Vagina (tissue), 2 donors: ENCODE results near the gene F2.

Experiments
- POLR2AphosphoS5 ChIP-seq, 2 donors: sonication (generic); formaldehyde crosslinking; IDR thresholded peaks; one replicate each; pipeline ENCODE4 v1.9.0; 2017; ENCODE audit warnings: antibody characterized with exemption in 2 of 2, mild to moderate bottlenecking in 2 of 2, low read depth in 1 of 2; ENCODE audit not compliant: insufficient read depth in 1 of 2
- TF ChIP-seq, protein P1 (sequence below), 3 experiments: fragments of 450-650 bp in 2 of 3; fragments of 200-600 bp in 1 of 3; sonication (generic) in 1 of 3; IDR thresholded peaks; one replicate each; pipeline ENCODE4 v1.5.1; 2017 to 2019; ENCODE audit warnings: antibody characterized with exemption in 3 of 3, mild to moderate bottlenecking in 2 of 3, moderate library complexity in 2 of 3

DNA sequence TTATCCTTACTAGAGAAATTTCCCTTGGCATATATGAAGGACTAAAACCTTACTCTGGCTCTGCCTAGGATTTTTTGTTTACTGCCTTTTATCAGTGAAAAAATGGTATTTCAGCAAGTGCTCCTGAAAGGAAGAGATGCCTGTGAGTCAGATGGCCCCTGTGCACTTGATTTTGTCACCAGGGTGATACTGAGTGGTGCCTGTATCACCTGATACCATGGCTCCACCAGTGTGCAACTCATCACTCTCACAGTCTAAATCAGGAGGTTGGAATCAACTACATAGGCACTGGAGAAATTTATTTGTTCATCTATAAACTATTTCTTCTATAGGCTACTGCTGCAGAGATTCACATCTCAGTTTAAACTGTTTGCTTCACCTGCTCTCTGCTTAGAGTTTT lies 43.2 kb downstream of the F2 start:
- no peak for TF ChIP-seq POLR2AphosphoS5 (IDR thresholded peaks at IDR 0.05; ENCODE audit: insufficient read depth in 1 of 2, low read depth in 1 of 2)
- TF ChIP-seq, protein P1, sequence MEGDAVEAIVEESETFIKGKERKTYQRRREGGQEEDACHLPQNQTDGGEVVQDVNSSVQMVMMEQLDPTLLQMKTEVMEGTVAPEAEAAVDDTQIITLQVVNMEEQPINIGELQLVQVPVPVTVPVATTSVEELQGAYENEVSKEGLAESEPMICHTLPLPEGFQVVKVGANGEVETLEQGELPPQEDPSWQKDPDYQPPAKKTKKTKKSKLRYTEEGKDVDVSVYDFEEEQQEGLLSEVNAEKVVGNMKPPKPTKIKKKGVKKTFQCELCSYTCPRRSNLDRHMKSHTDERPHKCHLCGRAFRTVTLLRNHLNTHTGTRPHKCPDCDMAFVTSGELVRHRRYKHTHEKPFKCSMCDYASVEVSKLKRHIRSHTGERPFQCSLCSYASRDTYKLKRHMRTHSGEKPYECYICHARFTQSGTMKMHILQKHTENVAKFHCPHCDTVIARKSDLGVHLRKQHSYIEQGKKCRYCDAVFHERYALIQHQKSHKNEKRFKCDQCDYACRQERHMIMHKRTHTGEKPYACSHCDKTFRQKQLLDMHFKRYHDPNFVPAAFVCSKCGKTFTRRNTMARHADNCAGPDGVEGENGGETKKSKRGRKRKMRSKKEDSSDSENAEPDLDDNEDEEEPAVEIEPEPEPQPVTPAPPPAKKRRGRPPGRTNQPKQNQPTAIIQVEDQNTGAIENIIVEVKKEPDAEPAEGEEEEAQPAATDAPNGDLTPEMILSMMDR (IDR thresholded peaks at IDR 0.05) = no peak
